HL-60 (cell line): ENCODE results near the gene SATB2.

Experiments used
- DNase-seq, 2 experiments: peaks; one replicate each; pipeline ENCODE4 v3.0.0-alpha.2; 2010 to 2020; ENCODE audit warnings: low read depth in 1 of 2, low spot score in 1 of 2
- H3K27ac ChIP-seq: fragments of 250-450 bp; sonication (Bioruptor Pico); replicated peaks from 2 replicates; pipeline ENCODE4 v1.5.1; 2020; ENCODE audit warnings: mild to moderate bottlenecking, moderate library complexity
- H3K27me3 ChIP-seq: fragments of 250-450 bp; sonication (Bioruptor Pico); 2 replicates; pipeline ENCODE4 v1.5.1; 2021; ENCODE audit warnings: mild to moderate bottlenecking, moderate library complexity; ENCODE audit not compliant: insufficient read depth, poor library complexity, severe bottlenecking
- H3K4me3 ChIP-seq: replicated peaks from 2 replicates; pipeline ENCODE4 v1.5.1; 2011; ENCODE audit warnings: mild to moderate bottlenecking, control low read depth, low read length; ENCODE audit not compliant: insufficient read depth
- GABPA ChIP-seq: IDR thresholded peaks from 2 replicates; pipeline ENCODE4 v1.6.1; 2012; ENCODE audit warnings: low read depth
- POLR2AphosphoS5 ChIP-seq: IDR thresholded peaks from 2 replicates; pipeline ENCODE4 v1.6.1; 2012; ENCODE audit warnings: low read depth
- SPI1 ChIP-seq: IDR thresholded peaks from 2 replicates; pipeline ENCODE4 v1.6.1; 2012; ENCODE audit warnings: low read depth, mild to moderate bottlenecking, borderline replicate concordance
- TF ChIP-seq, protein P1 (sequence below): IDR thresholded peaks from 2 replicates; pipeline ENCODE4 v1.6.1; 2012; ENCODE audit warnings: low read depth; ENCODE audit not compliant: insufficient replicate concordance
- TF ChIP-seq, protein P2 (sequence below): IDR thresholded peaks from one replicate; pipeline ENCODE4 v1.5.1; 2011; ENCODE audit warnings: low read length, control low read depth, inconsistent platforms; ENCODE audit not compliant: insufficient read depth

Gene SATB2

DNA sequence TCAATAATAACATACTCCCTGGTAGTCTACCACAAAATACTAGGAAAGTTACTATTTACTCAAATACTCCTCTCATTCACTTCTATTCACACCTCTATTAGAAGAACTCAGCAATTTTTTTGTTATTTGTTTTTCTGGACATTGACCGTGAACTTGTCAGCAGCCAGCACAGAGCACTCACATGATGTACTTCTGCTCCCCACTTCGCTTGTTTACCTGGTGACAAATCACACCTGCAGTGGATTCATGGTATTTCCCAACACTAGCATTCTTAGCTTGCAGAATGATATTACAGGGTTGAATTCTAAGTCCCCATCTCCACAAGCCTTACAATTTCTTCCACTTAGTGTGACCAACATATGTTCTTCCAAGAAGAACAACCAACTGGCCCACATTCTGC lies 238.2 kb downstream of the SATB2 start:
- TF ChIP-seq, protein P1, sequence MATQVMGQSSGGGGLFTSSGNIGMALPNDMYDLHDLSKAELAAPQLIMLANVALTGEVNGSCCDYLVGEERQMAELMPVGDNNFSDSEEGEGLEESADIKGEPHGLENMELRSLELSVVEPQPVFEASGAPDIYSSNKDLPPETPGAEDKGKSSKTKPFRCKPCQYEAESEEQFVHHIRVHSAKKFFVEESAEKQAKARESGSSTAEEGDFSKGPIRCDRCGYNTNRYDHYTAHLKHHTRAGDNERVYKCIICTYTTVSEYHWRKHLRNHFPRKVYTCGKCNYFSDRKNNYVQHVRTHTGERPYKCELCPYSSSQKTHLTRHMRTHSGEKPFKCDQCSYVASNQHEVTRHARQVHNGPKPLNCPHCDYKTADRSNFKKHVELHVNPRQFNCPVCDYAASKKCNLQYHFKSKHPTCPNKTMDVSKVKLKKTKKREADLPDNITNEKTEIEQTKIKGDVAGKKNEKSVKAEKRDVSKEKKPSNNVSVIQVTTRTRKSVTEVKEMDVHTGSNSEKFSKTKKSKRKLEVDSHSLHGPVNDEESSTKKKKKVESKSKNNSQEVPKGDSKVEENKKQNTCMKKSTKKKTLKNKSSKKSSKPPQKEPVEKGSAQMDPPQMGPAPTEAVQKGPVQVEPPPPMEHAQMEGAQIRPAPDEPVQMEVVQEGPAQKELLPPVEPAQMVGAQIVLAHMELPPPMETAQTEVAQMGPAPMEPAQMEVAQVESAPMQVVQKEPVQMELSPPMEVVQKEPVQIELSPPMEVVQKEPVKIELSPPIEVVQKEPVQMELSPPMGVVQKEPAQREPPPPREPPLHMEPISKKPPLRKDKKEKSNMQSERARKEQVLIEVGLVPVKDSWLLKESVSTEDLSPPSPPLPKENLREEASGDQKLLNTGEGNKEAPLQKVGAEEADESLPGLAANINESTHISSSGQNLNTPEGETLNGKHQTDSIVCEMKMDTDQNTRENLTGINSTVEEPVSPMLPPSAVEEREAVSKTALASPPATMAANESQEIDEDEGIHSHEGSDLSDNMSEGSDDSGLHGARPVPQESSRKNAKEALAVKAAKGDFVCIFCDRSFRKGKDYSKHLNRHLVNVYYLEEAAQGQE: no peak
- TF ChIP-seq, protein P2, sequence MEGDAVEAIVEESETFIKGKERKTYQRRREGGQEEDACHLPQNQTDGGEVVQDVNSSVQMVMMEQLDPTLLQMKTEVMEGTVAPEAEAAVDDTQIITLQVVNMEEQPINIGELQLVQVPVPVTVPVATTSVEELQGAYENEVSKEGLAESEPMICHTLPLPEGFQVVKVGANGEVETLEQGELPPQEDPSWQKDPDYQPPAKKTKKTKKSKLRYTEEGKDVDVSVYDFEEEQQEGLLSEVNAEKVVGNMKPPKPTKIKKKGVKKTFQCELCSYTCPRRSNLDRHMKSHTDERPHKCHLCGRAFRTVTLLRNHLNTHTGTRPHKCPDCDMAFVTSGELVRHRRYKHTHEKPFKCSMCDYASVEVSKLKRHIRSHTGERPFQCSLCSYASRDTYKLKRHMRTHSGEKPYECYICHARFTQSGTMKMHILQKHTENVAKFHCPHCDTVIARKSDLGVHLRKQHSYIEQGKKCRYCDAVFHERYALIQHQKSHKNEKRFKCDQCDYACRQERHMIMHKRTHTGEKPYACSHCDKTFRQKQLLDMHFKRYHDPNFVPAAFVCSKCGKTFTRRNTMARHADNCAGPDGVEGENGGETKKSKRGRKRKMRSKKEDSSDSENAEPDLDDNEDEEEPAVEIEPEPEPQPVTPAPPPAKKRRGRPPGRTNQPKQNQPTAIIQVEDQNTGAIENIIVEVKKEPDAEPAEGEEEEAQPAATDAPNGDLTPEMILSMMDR: no peak
- TF ChIP-seq SPI1 (no peak), GABPA (no peak), POLR2AphosphoS5 (no peak)
- H3K27me3 ChIP-seq: no peaks in the 10 kb centered on the region

More for the DNA sequence above, 238.2 kb downstream of the SATB2 start:
- Histone ChIP-seq H3K27ac (no peak overlapping the region), H3K4me3 (no peak overlapping the region)
- no peak for DNase-seq
